ENCODE measurements around the gene RAD51D.

Gene RAD51D

DNA sequence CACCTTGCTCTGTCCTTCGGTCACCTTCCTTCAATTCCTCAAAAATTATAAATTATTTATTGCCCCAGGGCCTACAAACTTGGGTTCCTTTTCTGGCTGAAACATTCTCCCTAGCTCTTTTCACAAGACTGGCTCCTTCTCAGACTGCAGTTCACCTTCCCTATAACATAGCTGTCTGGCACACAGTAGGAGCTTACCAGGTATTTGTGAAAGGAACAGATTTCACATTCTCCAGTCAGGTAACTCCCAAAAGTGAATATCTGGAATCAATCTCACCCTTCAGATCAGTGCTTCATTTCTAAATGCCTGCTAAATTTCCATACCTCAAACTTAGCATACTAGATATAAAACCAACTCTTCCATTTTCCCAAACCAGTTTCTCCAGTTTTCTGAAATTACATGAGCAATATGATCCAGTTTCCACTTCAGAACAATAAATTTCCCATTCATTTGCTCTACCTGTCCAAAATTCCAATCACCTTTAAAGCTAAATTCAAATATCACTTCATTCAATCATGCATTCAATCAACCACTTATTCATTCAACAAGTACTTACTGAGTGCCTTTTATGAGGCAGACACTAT, 62.2 kb downstream of the RAD51D start:
- TF ChIP-seq EP300 (IDR thresholded peaks at IDR 0.05; ENCODE audit: borderline replicate concordance) (0 out of 2 replicates have a peak, but pooled peaks have one; percentile 16), MAX (IDR thresholded peaks at IDR 0.05) (no peak), TEAD4 (IDR thresholded peaks at IDR 0.05) (peak; percentile 14; the same call in 1 of the 2 replicates), FOXM1 (IDR thresholded peaks at IDR 0.05; ENCODE audit: borderline replicate concordance, low read depth) (no peak), EGR1 (IDR thresholded peaks at IDR 0.05) (no peak), YY1 (IDR thresholded peaks at IDR 0.05; ENCODE audit: low read depth) (no peak), TCF12 (IDR thresholded peaks at IDR 0.05; ENCODE audit: low read depth) (no peak), NFIC (IDR thresholded peaks at IDR 0.05) (peak; percentile 21; the same call in 1 of the 2 replicates), CEBPB (IDR thresholded peaks at IDR 0.05) (no peak), RAD21 (IDR thresholded peaks at IDR 0.05; ENCODE audit: low read depth) (no peak), ZBTB7A (IDR thresholded peaks at IDR 0.05; ENCODE audit: low read depth) (no peak), TAF1 (IDR thresholded peaks at IDR 0.05; ENCODE audit: low read depth) (no peak), CREB1 (IDR thresholded peaks at IDR 0.05; ENCODE audit: low read depth) (no peak)
- TF ChIP-seq, protein P1, sequence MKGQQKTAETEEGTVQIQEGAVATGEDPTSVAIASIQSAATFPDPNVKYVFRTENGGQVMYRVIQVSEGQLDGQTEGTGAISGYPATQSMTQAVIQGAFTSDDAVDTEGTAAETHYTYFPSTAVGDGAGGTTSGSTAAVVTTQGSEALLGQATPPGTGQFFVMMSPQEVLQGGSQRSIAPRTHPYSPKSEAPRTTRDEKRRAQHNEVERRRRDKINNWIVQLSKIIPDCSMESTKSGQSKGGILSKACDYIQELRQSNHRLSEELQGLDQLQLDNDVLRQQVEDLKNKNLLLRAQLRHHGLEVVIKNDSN (IDR thresholded peaks at IDR 0.05) = no peak
- TF ChIP-seq, protein P2, sequence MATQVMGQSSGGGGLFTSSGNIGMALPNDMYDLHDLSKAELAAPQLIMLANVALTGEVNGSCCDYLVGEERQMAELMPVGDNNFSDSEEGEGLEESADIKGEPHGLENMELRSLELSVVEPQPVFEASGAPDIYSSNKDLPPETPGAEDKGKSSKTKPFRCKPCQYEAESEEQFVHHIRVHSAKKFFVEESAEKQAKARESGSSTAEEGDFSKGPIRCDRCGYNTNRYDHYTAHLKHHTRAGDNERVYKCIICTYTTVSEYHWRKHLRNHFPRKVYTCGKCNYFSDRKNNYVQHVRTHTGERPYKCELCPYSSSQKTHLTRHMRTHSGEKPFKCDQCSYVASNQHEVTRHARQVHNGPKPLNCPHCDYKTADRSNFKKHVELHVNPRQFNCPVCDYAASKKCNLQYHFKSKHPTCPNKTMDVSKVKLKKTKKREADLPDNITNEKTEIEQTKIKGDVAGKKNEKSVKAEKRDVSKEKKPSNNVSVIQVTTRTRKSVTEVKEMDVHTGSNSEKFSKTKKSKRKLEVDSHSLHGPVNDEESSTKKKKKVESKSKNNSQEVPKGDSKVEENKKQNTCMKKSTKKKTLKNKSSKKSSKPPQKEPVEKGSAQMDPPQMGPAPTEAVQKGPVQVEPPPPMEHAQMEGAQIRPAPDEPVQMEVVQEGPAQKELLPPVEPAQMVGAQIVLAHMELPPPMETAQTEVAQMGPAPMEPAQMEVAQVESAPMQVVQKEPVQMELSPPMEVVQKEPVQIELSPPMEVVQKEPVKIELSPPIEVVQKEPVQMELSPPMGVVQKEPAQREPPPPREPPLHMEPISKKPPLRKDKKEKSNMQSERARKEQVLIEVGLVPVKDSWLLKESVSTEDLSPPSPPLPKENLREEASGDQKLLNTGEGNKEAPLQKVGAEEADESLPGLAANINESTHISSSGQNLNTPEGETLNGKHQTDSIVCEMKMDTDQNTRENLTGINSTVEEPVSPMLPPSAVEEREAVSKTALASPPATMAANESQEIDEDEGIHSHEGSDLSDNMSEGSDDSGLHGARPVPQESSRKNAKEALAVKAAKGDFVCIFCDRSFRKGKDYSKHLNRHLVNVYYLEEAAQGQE (IDR thresholded peaks at IDR 0.05; ENCODE audit: low read depth) = no peak

- no peak for TF ChIP-seq CEBPB (IDR thresholded peaks at IDR 0.05)
- no peak for TF ChIP-seq NFIC (IDR thresholded peaks at IDR 0.05)
- TF ChIP-seq RAD21 (IDR thresholded peaks at IDR 0.05; ENCODE audit: low read depth) = no peak
- no peak for TF ChIP-seq TCF12 (IDR thresholded peaks at IDR 0.05; ENCODE audit: low read depth)
- TF ChIP-seq, protein P2 (IDR thresholded peaks at IDR 0.05; ENCODE audit: low read depth) = no peak
- TF ChIP-seq, protein P1 (IDR thresholded peaks at IDR 0.05) = no peak
- no peak for TF ChIP-seq TEAD4 (IDR thresholded peaks at IDR 0.05)
- no peak for TF ChIP-seq FOXM1 (IDR thresholded peaks at IDR 0.05; ENCODE audit: borderline replicate concordance, low read depth)
Observed at GRCh38 chr17:35056013-35056412, 63.6 kb downstream of the RAD51D start.

GRCh38 chr17:35053204-35053603, 66.5 kb downstream of the RAD51D start:
- TF ChIP-seq TCF12 (IDR thresholded peaks at IDR 0.05; ENCODE audit: low read depth) (no peak), NFIC (IDR thresholded peaks at IDR 0.05) (no peak), YY1 (IDR thresholded peaks at IDR 0.05; ENCODE audit: low read depth) (no peak), CEBPB (IDR thresholded peaks at IDR 0.05) (no peak), TEAD4 (IDR thresholded peaks at IDR 0.05) (no peak), FOXM1 (IDR thresholded peaks at IDR 0.05; ENCODE audit: borderline replicate concordance, low read depth) (no peak), CREB1 (IDR thresholded peaks at IDR 0.05; ENCODE audit: low read depth) (no peak), ZBTB7A (IDR thresholded peaks at IDR 0.05; ENCODE audit: low read depth) (no peak), TAF1 (IDR thresholded peaks at IDR 0.05; ENCODE audit: low read depth) (no peak), MAX (IDR thresholded peaks at IDR 0.05) (no peak), EGR1 (IDR thresholded peaks at IDR 0.05) (no peak), RAD21 (IDR thresholded peaks at IDR 0.05; ENCODE audit: low read depth) (no peak), EP300 (IDR thresholded peaks at IDR 0.05; ENCODE audit: borderline replicate concordance) (no peak)
- TF ChIP-seq, protein P1 (IDR thresholded peaks at IDR 0.05) = no peak
- TF ChIP-seq, protein P2 (IDR thresholded peaks at IDR 0.05; ENCODE audit: low read depth) = no peak

DNA sequence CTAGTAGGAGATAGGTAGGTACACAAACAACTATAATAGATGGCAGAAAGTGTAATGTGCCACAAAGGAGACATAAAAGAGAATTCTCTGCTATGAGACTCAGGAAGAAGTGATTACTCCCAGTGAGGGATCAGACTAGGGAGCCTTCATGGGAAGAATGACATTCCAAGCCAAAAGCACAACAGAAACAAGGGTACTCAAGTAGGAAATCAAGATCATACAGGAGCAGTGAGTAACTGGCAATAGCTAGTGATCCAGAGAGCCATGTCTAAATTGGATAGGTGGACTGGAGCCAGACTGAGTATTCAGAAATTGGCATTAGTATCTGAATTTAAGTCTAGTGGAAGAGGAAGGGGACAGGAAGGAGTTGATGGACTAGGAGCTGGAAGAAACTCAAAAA, 66.9 kb downstream of the RAD51D start:
- TF ChIP-seq MAX (IDR thresholded peaks at IDR 0.05) (no peak), RAD21 (IDR thresholded peaks at IDR 0.05; ENCODE audit: low read depth) (no peak), FOXM1 (IDR thresholded peaks at IDR 0.05; ENCODE audit: borderline replicate concordance, low read depth) (no peak)
- TF ChIP-seq, protein P1 (IDR thresholded peaks at IDR 0.05) = no peak
- TF ChIP-seq, protein P2 (IDR thresholded peaks at IDR 0.05; ENCODE audit: low read depth) = no peak

Data from Ishikawa (cell line).